ENCODE measurements around the gene MARK2.
A peak's percentile ranks its signal among the peaks of the same experiment; 100 is the strongest.
"Not testable (repeated sequence)": the region's sequence is repeated elsewhere in the genome, so short reads cannot be mapped to it uniquely, and the experiment has no call there.

MARK2 gene

GRCh38 chr11:63838678-63839507, at the start of gene MARK2:
TSS of gene MARK2 (plus strand) at chr11:63839110. CDS start at chr11:63839507, 397 bp downstream.
- peak; percentile 99 to 100 (median 99) for DNase-seq (ENCODE audit: low read depth in 2 of 3, low spot score in 1 of 3)

- no peak for DNase-seq (ENCODE audit: low read depth in 2 of 3, low spot score in 1 of 3)
Observed at GRCh38 chr11:63791495-63792167, 47.3 kb upstream of the MARK2 start.

GRCh38 chr11:63793161-63793560, 45.7 kb upstream of the MARK2 start:
- no peak for DNase-seq (ENCODE audit: low read depth in 2 of 3, low spot score in 1 of 3)

DNA sequence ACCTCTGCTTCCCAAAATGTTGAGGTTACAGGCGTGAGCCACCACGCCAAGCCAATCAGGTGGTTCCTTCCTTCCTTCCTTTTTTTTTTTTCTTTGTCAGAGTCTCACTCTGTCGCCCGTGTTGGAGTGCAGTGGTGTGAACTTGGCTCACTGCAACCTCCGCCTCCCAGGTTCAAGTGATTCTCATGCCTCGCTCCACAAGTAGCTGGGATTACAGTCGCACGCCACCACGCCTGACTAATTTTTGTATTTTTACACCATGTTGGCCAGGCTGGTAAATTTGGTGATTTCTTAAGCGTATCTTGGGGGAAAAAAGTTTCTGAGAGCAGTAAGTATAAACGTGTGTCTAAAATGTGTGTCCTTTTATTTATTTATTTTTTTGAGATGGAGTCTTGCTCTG, 43.8 kb upstream of the MARK2 start:
- DNase-seq (ENCODE audit: low read depth in 2 of 3, low spot score in 1 of 3), result no peak

DNA sequence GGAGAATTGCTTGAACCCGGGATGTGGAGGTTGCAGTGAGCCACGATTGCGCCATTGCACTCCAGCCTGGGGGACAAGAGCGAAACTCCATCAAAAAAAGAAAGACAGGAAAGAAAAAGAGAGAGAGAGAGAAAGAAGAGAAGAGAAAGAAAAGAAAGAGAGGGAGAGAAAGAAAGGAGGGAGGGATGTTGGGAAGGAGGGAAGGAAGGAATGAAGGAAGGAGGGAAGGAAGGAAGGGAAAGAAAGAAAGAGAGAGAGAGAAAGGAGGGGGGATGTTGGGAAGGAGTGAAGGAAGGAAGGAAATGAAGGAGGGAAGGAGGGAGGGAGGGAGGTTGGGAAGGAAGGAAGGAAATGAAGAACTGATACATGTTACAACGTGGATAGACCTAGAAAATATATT, 38.0 kb upstream of the MARK2 start:
- no peak for DNase-seq (ENCODE audit: low read depth in 2 of 3, low spot score in 1 of 3)

DNA sequence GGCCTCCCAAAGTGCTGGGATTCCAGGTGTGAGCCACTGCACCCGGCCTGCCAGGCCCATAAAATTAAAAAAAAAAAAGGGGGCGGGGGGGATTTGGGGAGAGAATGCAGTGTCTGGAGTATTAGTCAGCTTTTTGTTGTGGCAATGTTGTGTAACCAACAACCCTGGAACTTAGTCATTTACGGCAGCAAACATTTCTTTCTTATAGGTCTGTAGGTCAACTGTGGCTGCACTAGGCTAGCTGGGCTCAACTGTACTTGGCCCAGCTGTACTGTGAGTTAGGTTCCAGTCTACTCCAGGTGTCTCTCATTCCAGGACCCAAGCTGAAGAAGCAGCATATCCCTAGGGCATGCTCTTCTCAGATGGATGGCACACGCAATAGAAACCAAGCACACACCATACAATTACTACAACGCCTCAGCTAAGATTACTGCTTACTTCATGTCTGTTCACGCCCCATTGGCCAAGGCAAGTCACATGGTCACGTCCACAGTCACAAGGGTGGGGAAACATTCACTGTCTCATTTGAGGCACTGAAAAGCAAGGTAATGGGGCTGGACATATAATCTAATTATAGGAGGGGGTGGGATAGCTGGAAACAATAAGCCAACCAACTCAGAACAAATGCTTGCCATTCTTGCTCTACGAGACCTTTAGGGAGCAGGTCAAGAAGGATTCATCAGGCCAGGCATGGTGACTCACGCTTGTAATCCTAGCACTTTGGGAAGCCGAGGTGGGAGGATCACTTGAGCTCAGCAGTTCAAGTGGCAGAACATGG, 36.1 kb upstream of the MARK2 start:
- DNase-seq (ENCODE audit: low read depth in 2 of 3, low spot score in 1 of 3), result no peak

DNA sequence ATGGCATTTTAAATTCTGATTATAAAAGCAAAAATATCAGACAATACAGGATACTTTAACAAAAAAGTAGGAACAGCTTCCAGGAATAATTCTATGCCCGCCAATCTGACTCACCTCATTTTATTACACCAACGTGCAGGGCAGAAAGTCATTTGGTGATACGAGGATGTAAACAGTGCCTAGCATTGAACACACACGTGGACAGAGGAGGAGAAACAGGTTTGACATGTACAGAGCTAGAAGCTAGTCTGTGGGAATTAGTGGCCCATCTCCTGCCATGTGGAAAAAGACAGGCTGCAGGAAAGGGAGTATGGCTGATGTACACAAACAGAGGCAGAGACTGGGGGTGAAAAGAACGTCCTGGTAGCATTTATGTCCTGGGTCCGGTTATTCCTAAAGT, 34.7 kb upstream of the MARK2 start:
- no peak for DNase-seq (ENCODE audit: low read depth in 2 of 3, low spot score in 1 of 3)

DNA sequence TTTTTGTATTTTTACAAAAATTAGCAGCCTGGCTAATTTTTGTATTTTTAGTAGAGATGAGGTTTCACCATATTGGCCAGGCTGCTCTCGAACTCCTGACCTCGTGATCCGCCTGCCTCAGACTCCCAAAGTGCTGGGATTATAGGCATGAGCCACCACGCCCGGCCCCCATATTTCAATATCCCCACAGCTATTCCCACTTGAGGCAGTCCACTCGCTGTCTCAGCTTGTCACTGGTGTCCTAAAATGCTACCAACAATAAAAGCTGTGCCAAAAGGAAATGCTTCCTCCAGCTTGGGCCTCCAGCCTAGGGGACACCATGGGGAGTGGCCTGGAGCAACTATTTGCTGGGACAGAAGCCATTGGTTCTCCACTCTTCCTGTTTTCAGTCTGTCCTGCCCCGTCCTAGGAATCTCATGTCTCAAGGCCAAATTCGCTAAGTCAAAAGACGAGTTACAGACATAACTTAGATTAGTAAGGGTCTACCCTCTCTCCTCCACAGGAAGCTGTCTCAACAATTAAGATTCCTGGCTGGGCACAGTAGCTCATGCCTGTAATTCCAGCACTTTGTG, 33.0 kb upstream of the MARK2 start:
- no peak for DNase-seq (ENCODE audit: low read depth in 2 of 3, low spot score in 1 of 3)

- not testable (repeated sequence) for DNase-seq (ENCODE audit: low read depth in 2 of 3, low spot score in 1 of 3)
Observed at GRCh38 chr11:63810383-63810782, 28.5 kb upstream of the MARK2 start.

DNA sequence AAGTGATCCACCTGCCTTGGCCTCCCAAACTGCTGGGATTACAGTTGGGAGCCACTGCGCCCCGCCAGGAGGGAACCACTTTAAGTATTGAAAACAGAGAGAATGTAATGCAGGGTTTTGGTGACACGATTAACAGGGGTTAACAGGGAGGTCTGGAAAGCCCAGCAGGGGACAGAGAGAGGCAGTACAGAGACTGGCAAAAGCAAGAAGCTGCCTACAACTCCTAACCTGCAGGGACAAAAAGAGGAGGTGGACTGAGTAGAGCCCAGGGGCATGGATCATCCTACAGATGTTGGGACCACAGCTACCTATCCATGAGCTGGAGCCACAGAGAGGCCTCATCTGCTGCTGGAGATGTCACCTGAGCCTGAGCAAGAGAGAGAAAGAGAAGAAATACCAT, 27.4 kb upstream of the MARK2 start:
- DNase-seq (ENCODE audit: low read depth in 2 of 3, low spot score in 1 of 3), result no peak

DNA sequence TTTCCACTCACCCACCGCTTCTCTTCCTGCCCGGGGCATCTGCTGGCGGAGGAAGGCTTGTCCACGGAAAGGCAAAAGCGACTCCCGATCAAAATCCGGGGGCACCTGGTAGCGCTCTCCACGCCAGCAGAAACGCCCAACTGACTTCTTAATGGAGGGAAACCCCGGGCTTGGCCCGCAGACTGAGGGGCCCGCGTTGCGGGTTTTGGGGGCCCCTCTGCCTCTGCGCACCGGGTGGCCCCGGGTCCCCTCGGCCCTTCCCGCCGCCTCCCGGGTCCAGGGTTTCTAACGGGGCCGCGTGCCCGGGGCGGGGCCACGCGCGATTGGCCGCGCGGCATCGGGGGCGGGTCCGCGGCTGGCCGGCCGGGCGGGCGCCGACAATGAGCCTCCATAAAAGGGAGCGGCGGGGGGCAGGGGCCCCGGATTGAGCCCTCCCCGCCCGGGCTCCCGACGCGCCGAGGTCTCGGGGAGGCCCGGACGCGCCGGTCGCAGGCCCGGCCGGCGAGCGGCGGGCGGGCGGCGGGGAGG, 25.8 kb upstream of the MARK2 start, which contains the start of gene SPINDOC:
Gene SPINDOC, plus strand, starts transcription at position 422 of the 528 bp plus-strand sequence. CDS start 231 bp downstream, outside the sequence.
- DNase-seq (ENCODE audit: low read depth in 2 of 3, low spot score in 1 of 3), result peak; percentile 28 to 71 (median 54)

DNA sequence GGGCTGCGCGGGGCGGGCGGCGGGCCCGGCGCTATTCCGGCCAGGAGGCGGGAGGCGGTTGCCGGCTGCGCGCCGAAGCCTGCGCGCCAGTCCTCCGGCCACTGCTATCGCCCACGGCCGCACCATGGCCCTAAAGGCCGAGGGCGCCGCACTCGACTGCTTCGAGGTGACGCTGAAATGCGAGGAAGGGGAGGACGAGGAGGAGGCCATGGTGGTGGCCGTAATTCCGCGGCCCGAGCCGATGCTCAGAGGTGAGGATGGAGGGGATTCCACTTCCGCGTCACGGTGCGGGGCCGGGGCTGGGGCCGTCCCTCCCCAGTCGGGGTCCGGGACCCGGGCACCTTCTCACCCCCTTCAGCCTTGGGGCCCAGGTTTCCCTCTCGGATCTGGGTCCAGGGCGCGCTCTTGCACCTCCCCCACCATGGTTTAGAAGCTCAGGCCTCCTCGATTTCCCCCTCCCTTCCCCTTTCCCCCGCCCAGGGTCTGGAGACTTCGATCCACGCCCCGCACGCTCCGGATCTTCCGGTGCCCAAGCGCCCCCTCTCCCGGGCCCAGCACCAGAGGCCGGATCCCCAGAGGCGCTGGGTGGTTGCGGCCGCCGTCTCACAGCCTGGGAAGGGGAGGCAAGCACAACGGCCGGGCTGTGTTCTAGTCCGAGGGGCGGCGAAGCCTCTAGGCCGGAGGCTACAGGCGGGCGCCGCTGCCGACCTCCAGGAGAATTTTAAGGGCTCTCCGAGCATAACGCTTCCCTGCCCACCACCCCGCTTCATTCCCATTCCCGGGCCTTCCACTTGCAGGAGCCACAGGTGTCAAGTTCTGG, 25.1 kb upstream of the MARK2 start:
- DNase-seq (ENCODE audit: low read depth in 2 of 3, low spot score in 1 of 3), result peak in 1 of 3 donors; percentile 35

GRCh38 chr11:63814383-63814736, 24.6 kb upstream of the MARK2 start:
- DNase-seq (ENCODE audit: low read depth in 2 of 3, low spot score in 1 of 3), result no peak

DNA sequence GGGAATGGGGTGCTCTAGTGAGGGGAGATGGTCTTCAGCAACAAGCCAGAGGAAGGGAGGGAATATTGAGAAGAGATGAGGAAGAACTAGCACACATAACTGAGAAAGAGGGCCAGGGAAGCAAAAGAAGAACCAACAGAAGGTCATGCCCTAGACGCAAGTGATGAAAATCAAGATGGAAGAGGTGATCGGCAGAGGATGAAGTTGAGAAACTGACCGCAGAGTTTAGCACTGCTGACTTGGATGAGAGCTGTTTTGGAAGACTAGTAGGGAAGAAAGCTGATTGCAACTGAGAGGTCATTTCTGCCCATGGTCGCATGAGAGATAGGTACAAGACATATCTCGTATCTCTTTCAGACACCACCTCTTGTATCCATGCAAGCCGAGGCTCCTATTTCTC, 22.7 kb upstream of the MARK2 start:
- DNase-seq (ENCODE audit: low read depth in 2 of 3, low spot score in 1 of 3), result no peak

DNA sequence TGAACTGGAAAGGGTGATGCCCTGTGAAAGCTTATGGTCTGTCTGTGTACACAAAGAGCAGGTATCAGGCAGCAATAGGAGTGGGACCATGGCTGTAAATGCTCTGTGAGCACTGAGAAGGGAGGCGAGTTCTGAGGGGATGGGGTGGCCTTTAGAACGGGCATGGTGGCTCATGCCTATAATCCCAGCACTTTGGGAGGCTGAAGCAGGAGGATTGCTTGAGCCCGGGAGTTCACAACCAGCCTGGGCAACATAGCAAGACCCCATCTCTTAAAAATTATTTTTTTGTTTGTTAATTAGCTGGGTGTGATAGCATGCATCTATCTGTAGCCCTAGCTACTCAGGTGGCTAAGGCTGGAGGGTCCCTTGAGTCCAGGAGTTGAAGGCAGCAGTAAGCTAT, 22.2 kb upstream of the MARK2 start:
- DNase-seq (ENCODE audit: low read depth in 2 of 3, low spot score in 1 of 3), result no peak

GRCh38 chr11:63817758-63818498, 21.0 kb upstream of the MARK2 start:
- DNase-seq (ENCODE audit: low read depth in 2 of 3, low spot score in 1 of 3), result no peak

DNA sequence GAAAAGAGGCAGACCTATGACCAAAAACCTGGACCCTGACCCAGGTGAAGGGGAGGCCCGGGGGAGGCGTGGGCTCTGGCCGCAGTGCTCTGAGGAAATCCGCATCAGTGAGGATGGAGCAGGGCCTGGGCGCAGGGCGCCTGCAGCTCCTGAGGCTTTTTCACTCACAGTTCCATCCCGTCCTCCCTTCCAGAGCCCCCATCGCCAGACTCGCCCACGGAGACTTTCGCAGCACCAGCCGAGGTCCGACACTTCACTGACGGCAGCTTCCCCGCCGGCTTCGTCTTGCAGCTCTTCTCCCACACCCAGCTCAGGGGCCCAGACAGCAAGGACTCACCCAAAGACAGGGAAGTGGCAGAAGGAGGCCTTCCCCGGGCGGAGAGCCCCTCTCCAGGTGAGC, 20.3 kb upstream of the MARK2 start:
- DNase-seq (ENCODE audit: low read depth in 2 of 3, low spot score in 1 of 3), result no peak

DNA sequence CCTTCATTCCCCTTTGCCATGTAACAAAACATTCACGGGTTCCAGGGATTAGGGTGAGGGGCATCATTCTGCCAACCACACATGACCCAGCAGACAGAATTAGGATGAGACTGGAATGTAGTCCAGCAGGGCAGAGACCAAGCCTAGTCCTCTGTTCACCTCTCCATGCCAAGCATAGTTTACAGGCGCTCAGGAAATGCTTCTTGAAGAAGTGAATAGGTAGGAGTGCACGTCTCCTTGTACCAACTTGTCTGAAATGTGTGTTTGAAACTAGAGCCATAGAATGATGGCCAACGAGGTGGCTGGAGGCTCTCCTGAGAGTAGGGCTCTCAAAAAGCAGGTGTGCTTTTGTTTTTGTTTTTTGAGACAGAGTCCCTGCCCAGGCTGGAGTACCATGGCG, 17.5 kb upstream of the MARK2 start:
- DNase-seq (ENCODE audit: low read depth in 2 of 3, low spot score in 1 of 3), result no peak

DNA sequence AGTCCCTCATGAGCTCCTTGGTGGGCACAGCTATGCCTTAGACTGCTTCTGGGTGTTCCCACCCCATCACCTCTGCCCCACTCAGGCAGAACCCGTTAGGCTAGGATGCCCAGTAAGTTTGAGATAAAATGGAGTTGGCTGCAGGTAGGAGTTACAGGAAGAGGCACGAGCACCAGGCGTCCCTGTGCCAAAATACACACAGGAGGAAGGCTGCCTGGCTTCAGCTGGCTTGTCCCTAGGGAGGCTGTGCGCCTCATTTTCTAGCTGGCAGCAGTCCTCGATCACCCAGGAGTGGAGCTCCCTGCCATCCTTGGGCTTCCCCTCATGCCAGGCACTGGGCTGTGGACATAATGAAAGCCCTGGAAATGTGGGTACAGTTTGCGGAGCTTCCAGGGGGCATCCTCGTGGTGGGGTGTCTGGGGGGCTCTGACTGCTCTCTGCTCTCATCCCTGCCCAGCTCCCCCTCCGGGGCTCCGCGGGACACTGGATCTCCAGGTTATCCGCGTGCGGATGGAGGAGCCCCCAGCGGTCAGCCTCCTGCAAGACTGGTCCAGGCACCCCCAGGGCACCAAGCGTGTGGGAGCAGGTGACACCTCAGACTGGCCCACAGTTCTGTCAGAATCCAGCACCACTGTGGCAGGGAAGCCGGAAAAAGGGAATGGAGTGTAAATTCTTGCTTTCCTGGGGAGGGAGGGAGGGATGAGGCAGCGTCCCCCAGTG, 12.3 kb upstream of the MARK2 start:
- DNase-seq (ENCODE audit: low read depth in 2 of 3, low spot score in 1 of 3), result no peak
